HAP-1 (cell line): Measurements from ENCODE around the gene GRHPR.

ENCODE experiments used
- DNase-seq, 2 experiments: peaks; one replicate each; pipeline ENCODE4 v3.0.0-alpha.2; 2016 to 2020; ENCODE audit warnings: low spot score in 2 of 2
- H3K27me3 ChIP-seq: fragments of 250-450 bp; sonication (Bioruptor Pico); 2 replicates; pipeline ENCODE4 v1.5.1; 2020; ENCODE audit warnings: low read depth, mild to moderate bottlenecking, moderate library complexity
- H3K36me3 ChIP-seq: fragments of 250-450 bp; sonication (Bioruptor Pico); replicated peaks from 2 replicates; pipeline ENCODE4 v1.5.1; 2020; ENCODE audit warnings: mild to moderate bottlenecking
- H3K4me1 ChIP-seq: fragments of 250-450 bp; sonication (Bioruptor Pico); 2 replicates; pipeline ENCODE4 v1.5.1; 2020; ENCODE audit warnings: mild to moderate bottlenecking
- H3K4me3 ChIP-seq: fragments of 250-450 bp; sonication (Bioruptor Pico); 2 replicates; pipeline ENCODE4 v1.5.1; 2020; ENCODE audit warnings: mild to moderate bottlenecking, moderate library complexity
- H3K9me3 ChIP-seq: fragments of 250-450 bp; sonication (Bioruptor Pico); 2 replicates; pipeline ENCODE4 v1.5.1; 2020; ENCODE audit warnings: mild to moderate bottlenecking, moderate library complexity
- in situ Hi-C: fragments of 300-500 bp; cut with MboI; formaldehyde crosslinking; loops from 3 replicates; pipeline ENCODE4 v1.14.3; 2020; ENCODE audit warnings: low sequenced_read_pairs, inconsistent platforms, mixed read lengths

GRHPR gene

GRCh38 chr9:37422289-37423104 is at the start of gene GRHPR:
GRHPR (plus strand) TSS chr9:37422696; CDS start chr9:37422751, 55 bp downstream.
- Histone ChIP-seq H3K27me3 (no peaks in the 10 kb centered on the region), H3K9me3 (no peaks in the 10 kb centered on the region), H3K4me3 (peak within 1 kb of the TSS; percentile 97), H3K36me3 (peaks cover 36% of the 10 kb centered on the region), H3K4me1 (peaks cover 14% of the 10 kb centered on the region; the same call in 1 of the 2 replicates)
- peak; percentile 76 to 93 for DNase-seq
- in situ Hi-C loops: no loop called here

GRCh38 chr9:37372839-37373238 is 49.7 kb upstream of the GRHPR start:
- Histone ChIP-seq H3K27me3 (no peaks in the 10 kb centered on the region), H3K4me1 (no peaks in the 10 kb centered on the region), H3K36me3 (no peaks in the 10 kb centered on the region), H3K4me3 (no peak overlapping the region), H3K9me3 (no peaks in the 10 kb centered on the region)
- in situ Hi-C loops: no loop called here
- no peak for DNase-seq

DNA sequence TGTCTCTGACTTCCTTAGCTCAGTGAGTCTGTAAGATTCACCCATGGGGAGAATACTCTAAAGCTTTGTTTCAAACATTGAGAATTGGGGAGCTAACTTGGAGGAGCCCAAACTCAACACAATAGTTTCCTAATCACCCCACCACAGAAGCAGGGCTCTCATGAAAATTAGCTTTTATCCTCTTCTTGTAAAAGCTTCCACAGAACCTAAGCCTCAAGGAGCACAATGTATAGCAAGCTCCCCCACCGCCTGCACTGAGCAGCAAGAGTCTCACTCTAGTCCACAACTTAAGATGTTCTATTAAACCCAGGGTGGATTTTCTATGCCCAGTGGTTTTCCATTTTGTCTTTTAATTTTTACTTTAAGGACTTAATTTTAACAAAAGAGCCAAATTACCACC is 48.9 kb upstream of the GRHPR start:
- no peaks in the 10 kb centered on the region for H3K36me3 ChIP-seq
- no peaks in the 10 kb centered on the region for H3K4me1 ChIP-seq
- no peak overlapping the region for H3K4me3 ChIP-seq
- no peaks in the 10 kb centered on the region for H3K27me3 ChIP-seq
- in situ Hi-C loops: no loop called here
- no peaks in the 10 kb centered on the region for H3K9me3 ChIP-seq
- no peak for DNase-seq

- H3K36me3 ChIP-seq: no peaks in the 10 kb centered on the region
- H3K9me3 ChIP-seq: no peaks in the 10 kb centered on the region
- in situ Hi-C loops: no loop called here
- DNase-seq: no peak
- no peaks in the 10 kb centered on the region for H3K4me1 ChIP-seq
- no peak overlapping the region for H3K4me3 ChIP-seq
- 0 out of 2 replicates have a peak, but pooled peaks cover 1% of the 10 kb centered on the region for H3K27me3 ChIP-seq
Measured at GRCh38 chr9:37374892-37375291, 47.6 kb upstream of the GRHPR start.

- DNase-seq: no peak
- H3K36me3 ChIP-seq: no peaks in the 10 kb centered on the region
- H3K27me3 ChIP-seq: 0 out of 2 replicates have a peak, but pooled peaks cover 5% of the 10 kb centered on the region
- no peak overlapping the region for H3K4me3 ChIP-seq
- H3K4me1 ChIP-seq: no peaks in the 10 kb centered on the region
- in situ Hi-C loops: no loop called here
- no peaks in the 10 kb centered on the region; the same call in 1 of the 2 replicates for H3K9me3 ChIP-seq
Measured at GRCh38 chr9:37377688-37378612, 44.5 kb upstream of the GRHPR start.

- H3K9me3 ChIP-seq: no peaks in the 10 kb centered on the region; the same call in 1 of the 2 replicates
- 0 out of 2 replicates have a peak, but pooled peaks cover 5% of the 10 kb centered on the region for H3K27me3 ChIP-seq
- in situ Hi-C loops: no loop called here
- no peak for DNase-seq
- no peak overlapping the region for H3K4me3 ChIP-seq
- no peaks in the 10 kb centered on the region for H3K36me3 ChIP-seq
- no peaks in the 10 kb centered on the region for H3K4me1 ChIP-seq
Measured at GRCh38 chr9:37378613-37379004, 43.9 kb upstream of the GRHPR start.

- Histone ChIP-seq H3K36me3 (no peaks in the 10 kb centered on the region), H3K4me1 (no peaks in the 10 kb centered on the region)
- in situ Hi-C loops: no loop called here
Measured at GRCh38 chr9:37379835-37380234, 42.7 kb upstream of the GRHPR start.

GRCh38 chr9:37380570-37380969 is 41.9 kb upstream of the GRHPR start:
- DNase-seq: no peak
- Histone ChIP-seq H3K4me3 (no peak overlapping the region), H3K9me3 (no peaks in the 10 kb centered on the region; the same call in 1 of the 2 replicates), H3K36me3 (no peaks in the 10 kb centered on the region), H3K4me1 (no peaks in the 10 kb centered on the region), H3K27me3 (0 out of 2 replicates have a peak, but pooled peaks cover 5% of the 10 kb centered on the region)
- in situ Hi-C loops: no loop called here

More at GRCh38 chr9:37379835-37380234, 42.7 kb upstream of the GRHPR start:
- DNase-seq: no peak
- Histone ChIP-seq H3K9me3 (no peaks in the 10 kb centered on the region; the same call in 1 of the 2 replicates), H3K27me3 (0 out of 2 replicates have a peak, but pooled peaks cover 5% of the 10 kb centered on the region), H3K4me3 (no peak overlapping the region)

DNA sequence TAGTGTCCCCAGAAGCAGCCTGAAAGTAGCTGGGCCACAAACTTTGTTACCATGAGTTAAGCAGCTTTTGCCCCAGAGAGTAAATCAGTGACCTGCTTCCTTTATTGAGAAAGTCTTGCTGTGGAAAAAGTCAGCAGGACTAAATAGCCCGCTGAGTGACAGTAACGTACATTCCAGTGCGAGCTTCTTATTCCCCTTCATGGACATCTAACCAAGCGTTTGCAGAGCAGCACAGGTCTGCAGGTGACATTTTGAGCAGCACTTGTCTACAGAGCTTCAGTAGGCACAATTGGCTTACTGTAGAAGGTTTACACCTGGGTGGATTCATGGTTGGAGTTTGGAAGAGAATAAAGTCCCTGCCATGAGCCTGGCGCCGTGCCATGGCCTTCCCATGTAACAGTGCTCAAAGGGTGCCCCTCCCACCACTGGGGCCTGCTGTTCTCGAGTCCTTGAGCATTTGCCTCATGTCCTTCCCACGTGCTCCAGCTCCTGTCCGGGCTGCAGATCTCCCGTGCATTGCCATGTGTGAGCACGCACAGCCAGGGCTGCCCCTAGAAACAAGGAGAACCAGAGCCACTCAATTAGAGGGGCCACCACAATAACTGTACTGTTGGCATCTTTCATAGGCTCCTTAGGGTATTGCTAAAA is 41.3 kb upstream of the GRHPR start:
- H3K27me3 ChIP-seq: 0 out of 2 replicates have a peak, but pooled peaks cover 5% of the 10 kb centered on the region
- no peak for DNase-seq
- H3K4me3 ChIP-seq: no peak overlapping the region
- no peaks in the 10 kb centered on the region for H3K36me3 ChIP-seq
- H3K4me1 ChIP-seq: no peaks in the 10 kb centered on the region
- in situ Hi-C loops: no loop called here
- no peaks in the 10 kb centered on the region; the same call in 1 of the 2 replicates for H3K9me3 ChIP-seq

DNA sequence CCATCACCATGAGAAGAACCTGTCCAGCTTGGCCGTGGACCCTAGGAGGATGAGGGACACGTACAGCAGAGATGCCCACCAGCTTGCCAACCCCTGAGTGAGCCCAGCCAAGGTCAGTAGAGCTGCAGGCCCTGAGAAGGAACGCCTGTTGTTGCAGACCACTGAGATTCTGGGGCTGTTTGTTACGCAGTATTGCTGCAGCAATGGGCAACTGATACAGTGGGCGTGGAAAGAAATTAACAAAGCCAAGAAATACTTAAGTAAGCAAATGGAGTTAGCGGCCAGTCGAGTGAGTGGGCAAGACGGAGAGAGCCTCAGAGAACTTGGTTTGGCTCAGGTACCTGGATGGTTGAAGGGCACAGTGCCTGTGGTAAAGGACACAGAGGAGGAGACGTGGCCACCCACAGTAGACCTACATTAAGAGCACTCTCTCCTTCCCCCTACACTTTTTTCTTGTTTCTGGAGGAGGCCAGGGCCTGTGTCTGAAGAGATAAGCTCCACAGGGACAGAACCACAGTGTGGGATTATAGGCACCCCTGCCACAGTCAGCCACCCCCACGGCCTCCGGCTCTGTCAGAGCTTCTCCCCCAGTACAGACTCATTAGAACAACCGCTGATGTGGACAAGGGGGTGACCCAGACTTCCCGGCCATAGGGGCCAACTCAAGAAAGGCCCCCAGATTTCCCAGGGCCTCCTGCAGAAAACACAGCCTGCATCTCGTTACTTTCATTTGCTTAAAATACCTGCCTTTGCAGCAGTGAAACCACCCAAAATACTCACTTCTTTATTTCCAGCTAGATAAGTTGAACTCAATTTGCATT is 40.1 kb upstream of the GRHPR start:
- no peaks in the 10 kb centered on the region; the same call in 1 of the 2 replicates for H3K9me3 ChIP-seq
- H3K4me1 ChIP-seq: no peaks in the 10 kb centered on the region
- H3K36me3 ChIP-seq: no peaks in the 10 kb centered on the region
- H3K4me3 ChIP-seq: no peak overlapping the region
- in situ Hi-C loops: no loop called here
- no peak for DNase-seq
- 0 out of 2 replicates have a peak, but pooled peaks cover 5% of the 10 kb centered on the region for H3K27me3 ChIP-seq

GRCh38 chr9:37382982-37383357 is 39.5 kb upstream of the GRHPR start:
- in situ Hi-C loops: no loop called here
- Histone ChIP-seq H3K9me3 (no peaks in the 10 kb centered on the region; the same call in 1 of the 2 replicates), H3K4me1 (no peaks in the 10 kb centered on the region), H3K27me3 (0 out of 2 replicates have a peak, but pooled peaks cover 5% of the 10 kb centered on the region), H3K4me3 (no peak overlapping the region), H3K36me3 (no peaks in the 10 kb centered on the region)
- no peak for DNase-seq

- Histone ChIP-seq H3K9me3 (no peaks in the 10 kb centered on the region; the same call in 1 of the 2 replicates), H3K4me1 (no peaks in the 10 kb centered on the region), H3K36me3 (no peaks in the 10 kb centered on the region), H3K27me3 (0 out of 2 replicates have a peak, but pooled peaks cover 5% of the 10 kb centered on the region), H3K4me3 (no peak overlapping the region)
- in situ Hi-C loops: no loop called here
- no peak for DNase-seq
Measured at GRCh38 chr9:37383393-37383792, 39.1 kb upstream of the GRHPR start.
